HS-5 (cell line): ENCODE measurements around the gene EGLN2.
"Not testable (repeated sequence)": the region's sequence is repeated elsewhere in the genome, so short reads cannot be mapped to it uniquely, and the experiment has no call there.

Source experiments
- DNase-seq: peaks from one replicate; pipeline ENCODE4 v3.0.0-alpha.2; 2012; ENCODE audit warnings: low read depth

Gene EGLN2

GRCh38 chr19:40819479-40820234, 20.7 kb downstream of the EGLN2 start:
- not testable (repeated sequence) for DNase-seq

- no peak for DNase-seq
These were observed 23.2 kb downstream of the EGLN2 start for GRCh38 chr19:40822161-40822560.

GRCh38 chr19:40822704-40823553, 23.9 kb downstream of the EGLN2 start:
- DNase-seq: not testable (repeated sequence)

GRCh38 chr19:40824916-40825315, 25.9 kb downstream of the EGLN2 start:
- DNase-seq: not testable (repeated sequence)

GRCh38 chr19:40825460-40826095, 26.6 kb downstream of the EGLN2 start:
- DNase-seq: not testable (repeated sequence)

GRCh38 chr19:40826312-40826698, 27.3 kb downstream of the EGLN2 start:
- not testable (repeated sequence) for DNase-seq

- not testable (repeated sequence) for DNase-seq
These were observed 27.9 kb downstream of the EGLN2 start for GRCh38 chr19:40826699-40827385.

GRCh38 chr19:40827386-40828247, 28.6 kb downstream of the EGLN2 start:
- no peak for DNase-seq

- no peak for DNase-seq
These were observed 30.2 kb downstream of the EGLN2 start for GRCh38 chr19:40829205-40829604.

GRCh38 chr19:40830741-40831140, 31.8 kb downstream of the EGLN2 start:
- DNase-seq: not testable (repeated sequence)

GRCh38 chr19:40831502-40832430, 32.8 kb downstream of the EGLN2 start:
- peak; percentile 96 for DNase-seq

- DNase-seq: not testable (repeated sequence)
These were observed 33.4 kb downstream of the EGLN2 start for GRCh38 chr19:40832431-40832790.

- DNase-seq: not testable (repeated sequence)
These were observed 34.9 kb downstream of the EGLN2 start for GRCh38 chr19:40833728-40834533.

- DNase-seq: no peak
These were observed 37.9 kb downstream of the EGLN2 start for GRCh38 chr19:40836754-40837429.

GRCh38 chr19:40838477-40838876, 39.5 kb downstream of the EGLN2 start:
- DNase-seq: not testable (repeated sequence)

- not testable (repeated sequence) for DNase-seq
These were observed 43.0 kb downstream of the EGLN2 start for GRCh38 chr19:40842012-40842411.

GRCh38 chr19:40842997-40843652, 44.1 kb downstream of the EGLN2 start:
- DNase-seq: not testable (repeated sequence)

GRCh38 chr19:40843653-40844052, 44.7 kb downstream of the EGLN2 start:
- not testable (repeated sequence) for DNase-seq
